AG09309 (cell line): ENCODE data around the gene TSPAN14.

Experiments
- DNase-seq: peaks from one replicate; pipeline ENCODE4 v3.0.0-alpha.2; 2010; ENCODE audit warnings: low read depth
- H3K4me3 ChIP-seq: 2 replicates; pipeline ENCODE4 v1.5.1; 2011; ENCODE audit warnings: mild to moderate bottlenecking, low read depth, low read length, moderate library complexity; ENCODE audit not compliant: control insufficient read depth
- TF ChIP-seq, protein P1 (sequence below): IDR thresholded peaks from 2 replicates; pipeline ENCODE4 v1.5.1; 2011; ENCODE audit warnings: mild to moderate bottlenecking, low read depth, low read length, inconsistent platforms; ENCODE audit not compliant: insufficient read depth, control insufficient read depth; ENCODE audit errors: missing control alignments

TSPAN14 gene

DNA sequence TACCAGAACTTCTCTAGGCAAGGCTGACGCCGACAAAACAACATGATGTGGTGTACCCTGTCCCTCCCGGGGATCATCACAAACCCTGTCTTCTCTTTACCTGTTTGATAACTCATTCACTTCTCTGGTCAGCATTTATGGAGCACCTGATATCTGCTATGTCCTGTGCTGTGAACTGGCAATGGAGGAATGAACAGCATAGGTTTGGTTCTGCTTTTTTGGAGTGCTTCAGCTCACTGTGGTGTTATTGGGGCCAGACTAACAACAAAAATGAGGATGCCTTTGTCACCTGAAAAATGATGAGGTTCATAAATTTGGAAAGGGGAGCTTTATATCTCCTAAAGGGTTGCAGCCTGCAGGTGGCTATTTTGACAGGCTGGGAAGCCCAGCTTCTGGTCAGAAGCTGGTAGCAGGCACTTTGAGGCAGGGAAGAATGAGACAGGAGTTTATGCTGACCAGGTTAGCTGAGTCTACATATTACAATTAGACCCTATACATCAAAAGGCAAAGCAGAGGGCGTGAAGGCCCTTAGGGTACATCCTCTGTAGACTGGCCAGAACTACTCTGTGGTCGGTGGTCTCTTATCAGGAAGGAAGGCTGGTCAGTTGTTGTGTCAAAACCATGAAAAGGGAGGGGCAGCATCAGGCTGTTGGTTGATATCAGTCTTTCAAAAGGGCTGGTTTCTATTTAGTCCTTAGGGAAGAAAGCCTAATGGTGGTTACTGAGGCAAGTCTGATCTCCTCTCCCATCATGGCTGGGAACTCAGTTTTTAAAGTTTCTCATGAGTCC is 125.9 kb downstream of the TSPAN14 start:
- H3K4me3 ChIP-seq = no peak overlapping the region
- TF ChIP-seq, protein P1, sequence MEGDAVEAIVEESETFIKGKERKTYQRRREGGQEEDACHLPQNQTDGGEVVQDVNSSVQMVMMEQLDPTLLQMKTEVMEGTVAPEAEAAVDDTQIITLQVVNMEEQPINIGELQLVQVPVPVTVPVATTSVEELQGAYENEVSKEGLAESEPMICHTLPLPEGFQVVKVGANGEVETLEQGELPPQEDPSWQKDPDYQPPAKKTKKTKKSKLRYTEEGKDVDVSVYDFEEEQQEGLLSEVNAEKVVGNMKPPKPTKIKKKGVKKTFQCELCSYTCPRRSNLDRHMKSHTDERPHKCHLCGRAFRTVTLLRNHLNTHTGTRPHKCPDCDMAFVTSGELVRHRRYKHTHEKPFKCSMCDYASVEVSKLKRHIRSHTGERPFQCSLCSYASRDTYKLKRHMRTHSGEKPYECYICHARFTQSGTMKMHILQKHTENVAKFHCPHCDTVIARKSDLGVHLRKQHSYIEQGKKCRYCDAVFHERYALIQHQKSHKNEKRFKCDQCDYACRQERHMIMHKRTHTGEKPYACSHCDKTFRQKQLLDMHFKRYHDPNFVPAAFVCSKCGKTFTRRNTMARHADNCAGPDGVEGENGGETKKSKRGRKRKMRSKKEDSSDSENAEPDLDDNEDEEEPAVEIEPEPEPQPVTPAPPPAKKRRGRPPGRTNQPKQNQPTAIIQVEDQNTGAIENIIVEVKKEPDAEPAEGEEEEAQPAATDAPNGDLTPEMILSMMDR = no peak
- no peak for DNase-seq

DNA sequence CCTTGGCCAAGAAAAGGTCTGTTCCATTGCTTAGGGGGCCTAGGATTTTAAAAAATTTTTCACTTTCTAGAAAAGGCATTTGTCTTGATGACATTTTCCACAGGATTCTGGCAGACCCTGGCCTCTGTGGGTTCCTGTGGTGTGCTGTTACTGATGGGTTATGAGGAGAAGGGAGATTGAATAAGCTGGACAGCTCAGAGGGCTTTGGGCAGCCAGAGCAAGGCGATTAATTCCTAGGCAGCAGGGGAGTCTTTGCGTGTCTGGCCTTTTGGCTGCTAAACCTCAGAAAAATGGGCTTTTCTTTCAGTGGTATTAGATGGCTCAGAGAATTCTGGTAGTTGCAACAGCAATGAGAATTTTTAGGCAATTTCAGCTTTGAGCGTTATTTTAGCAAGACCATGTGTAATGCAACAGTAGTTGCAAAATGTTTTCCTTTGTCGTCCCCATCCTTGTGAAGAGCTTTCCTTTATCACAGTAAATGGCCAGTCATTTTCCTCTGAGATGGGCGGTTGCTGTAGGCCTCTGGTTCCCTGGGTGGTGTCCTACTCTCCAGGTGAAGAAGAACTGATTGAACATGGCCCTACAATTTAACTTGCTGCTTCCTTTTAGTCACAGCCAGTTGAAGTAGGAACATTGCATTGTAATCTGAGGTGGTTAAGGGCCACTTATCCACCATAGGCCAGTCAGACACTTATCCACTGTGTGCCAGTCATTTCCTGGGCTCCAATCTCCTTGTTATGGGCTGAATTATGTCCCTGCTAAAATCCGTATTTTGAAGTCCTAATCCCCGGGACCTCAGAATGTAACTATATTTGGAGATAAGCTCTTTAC is 126.7 kb downstream of the TSPAN14 start:
- TF ChIP-seq, protein P1 = no peak
- no peak for DNase-seq
- H3K4me3 ChIP-seq = no peak overlapping the region

DNA sequence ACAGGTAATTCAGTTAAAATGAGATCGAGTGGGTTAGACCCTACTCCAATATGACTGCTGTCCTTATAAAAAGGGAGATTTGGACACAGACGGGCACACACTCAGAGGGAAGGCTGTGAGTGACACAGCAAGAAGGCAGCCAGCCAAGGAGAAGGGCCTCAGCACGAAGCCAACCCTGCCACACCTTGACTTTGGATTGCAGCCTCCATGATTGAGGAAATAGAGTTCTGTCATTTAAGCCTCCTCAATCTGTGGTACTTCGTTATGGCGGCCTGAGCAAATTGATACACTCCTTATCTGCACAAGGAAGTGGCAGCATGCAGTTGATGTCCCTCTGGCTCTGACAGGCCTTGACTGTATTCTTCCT is 127.3 kb downstream of the TSPAN14 start:
- no peak for DNase-seq
- TF ChIP-seq, protein P1 = no peak

DNA sequence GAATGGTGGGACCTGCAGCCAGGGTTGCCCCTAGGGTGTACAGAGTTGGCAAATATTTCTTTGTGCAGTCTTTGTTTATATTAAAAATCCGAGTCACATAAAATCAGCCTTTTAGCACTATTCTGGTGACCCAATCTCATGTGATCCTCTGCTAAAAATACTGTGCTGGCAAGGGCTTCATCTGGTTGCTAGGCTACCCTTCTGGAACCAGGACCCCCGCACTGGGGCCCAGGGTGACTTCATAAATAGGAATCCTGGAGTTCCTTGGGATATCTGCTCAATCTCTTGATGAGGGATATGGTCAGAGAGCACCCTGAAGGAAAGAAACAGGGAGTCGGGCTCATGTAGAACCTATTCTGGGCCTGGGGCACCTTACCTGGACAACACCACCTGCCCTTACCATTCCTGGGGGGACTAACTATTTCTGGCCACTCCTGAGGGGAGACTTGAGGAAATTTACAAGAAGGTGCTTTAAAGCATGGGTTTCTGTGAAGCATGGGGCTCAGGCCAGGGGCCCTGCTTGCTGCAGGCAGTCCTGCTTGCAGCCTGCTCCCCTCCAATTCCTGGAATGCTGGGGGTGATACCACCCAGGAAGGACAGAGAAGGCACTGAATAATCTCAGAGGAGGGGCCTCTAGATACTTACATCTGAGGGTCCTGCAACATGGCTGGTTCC is 128.3 kb downstream of the TSPAN14 start:
- DNase-seq = no peak
- TF ChIP-seq, protein P1 = no peak
- no peak overlapping the region for H3K4me3 ChIP-seq

More for the DNA sequence above, 127.3 kb downstream of the TSPAN14 start:
- H3K4me3 ChIP-seq = no peak overlapping the region
